Common myeloid progenitor, CD34-positive (primary cell): Measurements from ENCODE around the gene FAM72A.

Experiments used
- CTCF ChIA-PET: fragments of 350-600 bp; sonication (Branson Sonifier 250); formaldehyde crosslinking; loops from one replicate; lab custom pipeline; 2021; ENCODE audit warnings: antibody characterized with exemption; lab: Charles Lee
- POLR2A ChIA-PET: fragments of 350-600 bp; sonication (Branson Sonifier 250); formaldehyde crosslinking; loops from one replicate; lab custom pipeline; 2021; ENCODE audit warnings: antibody characterized with exemption; lab: Charles Lee
- DNase-seq, 3 donors: peaks; one replicate each; pipeline versions ENCODE4 v3.0.0 to v3.0.0-alpha.2; 2013
- H3K27ac ChIP-seq, 2 experiments: 1 replicate in 1 of 2; 2 replicates in 1 of 2; pipeline ENCODE4 v1.7.0; 2013; ENCODE audit warnings: inconsistent platforms in 2 of 2, low read length in 2 of 2, mild to moderate bottlenecking in 2 of 2, low read depth in 1 of 2, moderate library complexity in 1 of 2; ENCODE audit not compliant: severe bottlenecking in 2 of 2, insufficient read depth in 1 of 2, poor library complexity in 1 of 2
- H3K27me3 ChIP-seq, 5 experiments: replicated peaks in 2 of 5; 1 replicate in 3 of 5; 2 replicates in 2 of 5; pipeline versions ENCODE4 v1.6.1 to v1.7.0; 2013; ENCODE audit warnings: low read length in 4 of 5, mild to moderate bottlenecking in 2 of 5, moderate library complexity in 2 of 5, inconsistent platforms in 1 of 5; ENCODE audit not compliant: insufficient read depth in 5 of 5, control insufficient read depth in 4 of 5
- H3K36me3 ChIP-seq, 4 experiments: 1 replicate in 2 of 4; 2 replicates in 2 of 4; pipeline versions ENCODE4 v1.6.1 to v1.7.0; 2013; ENCODE audit warnings: low read length in 3 of 4, control low read depth in 1 of 4, mild to moderate bottlenecking in 1 of 4; ENCODE audit not compliant: control insufficient read depth in 4 of 4, insufficient read depth in 4 of 4
- H3K4me1 ChIP-seq, 4 experiments: 1 replicate in 3 of 4; 2 replicates in 1 of 4; pipeline versions ENCODE4 v1.6.1 to v1.7.1; 2013; ENCODE audit warnings: low read length in 3 of 4, mild to moderate bottlenecking in 3 of 4, control low read depth in 1 of 4, inconsistent platforms in 1 of 4, moderate library complexity in 1 of 4; ENCODE audit not compliant: control insufficient read depth in 4 of 4, insufficient read depth in 4 of 4; ENCODE audit errors: control extremely low read depth in 1 of 4
- H3K4me3 ChIP-seq, 7 experiments: 1 replicate in 4 of 7; 2 replicates in 3 of 7; pipeline versions ENCODE4 v1.5.1 to v1.7.0; 2013; ENCODE audit warnings: mild to moderate bottlenecking in 7 of 7, low read length in 6 of 7, moderate library complexity in 6 of 7, inconsistent platforms in 2 of 7, low read depth in 2 of 7, control low read depth in 1 of 7; ENCODE audit not compliant: insufficient read depth in 4 of 7, control insufficient read depth in 1 of 7; ENCODE audit errors: extremely low read depth in 1 of 7
- H3K9me3 ChIP-seq, 5 experiments: 1 replicate in 4 of 5; 2 replicates in 1 of 5; pipeline versions ENCODE4 v1.6.1 to v1.7.1; 2013; ENCODE audit warnings: low read length in 4 of 5, mild to moderate bottlenecking in 2 of 5, inconsistent platforms in 1 of 5, low read depth in 1 of 5, moderate library complexity in 1 of 5; ENCODE audit not compliant: control insufficient read depth in 4 of 5, insufficient read depth in 2 of 5; ENCODE audit errors: control extremely low read depth in 1 of 5
- WGBS: methylation state at CpG from one replicate; pipeline ENCODE4 v1.1.5; 2013; ENCODE audit not compliant: insufficient coverage; 5-methylcytosine and 5-hydroxymethylcytosine counted together

FAM72A gene

DNA sequence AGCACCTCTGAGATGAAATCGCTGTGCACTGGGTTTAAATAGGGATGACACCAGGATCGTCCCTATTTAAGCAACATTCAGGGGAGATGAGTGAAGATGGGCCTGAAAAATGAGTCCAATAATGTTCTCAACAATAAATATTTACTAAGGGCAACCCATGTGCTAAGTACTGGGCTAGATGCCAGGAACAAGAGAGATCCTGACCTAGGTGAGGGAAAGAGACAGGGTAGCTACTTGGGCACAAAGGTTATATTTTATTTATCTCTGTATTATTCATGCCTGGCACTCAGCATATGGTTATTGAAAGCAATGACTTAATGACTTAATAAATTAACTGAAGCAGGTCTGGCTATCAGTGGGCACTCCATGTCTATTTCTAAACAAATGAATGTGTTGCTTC is 58.0 kb downstream of the FAM72A start:
- DNase-seq, result no peak
- Histone ChIP-seq H3K9me3 (peaks cover 0 to 3% (median 0%) of the 10 kb centered on the region in 5 experiments), H3K36me3 (no peaks in the 10 kb centered on the region), H3K4me3 (no peak overlapping the region), H3K27ac (no peak overlapping the region), H3K4me1 (no peaks in the 10 kb centered on the region), H3K27me3 (peaks cover 0 to 1% (median 0%) of the 10 kb centered on the region in 5 experiments)
- ChIA-PET CTCF (no interaction called here), POLR2A (no interaction called here)
- WGBS, result no CpG with 5 or more reads among the region's 2 CpGs

DNA sequence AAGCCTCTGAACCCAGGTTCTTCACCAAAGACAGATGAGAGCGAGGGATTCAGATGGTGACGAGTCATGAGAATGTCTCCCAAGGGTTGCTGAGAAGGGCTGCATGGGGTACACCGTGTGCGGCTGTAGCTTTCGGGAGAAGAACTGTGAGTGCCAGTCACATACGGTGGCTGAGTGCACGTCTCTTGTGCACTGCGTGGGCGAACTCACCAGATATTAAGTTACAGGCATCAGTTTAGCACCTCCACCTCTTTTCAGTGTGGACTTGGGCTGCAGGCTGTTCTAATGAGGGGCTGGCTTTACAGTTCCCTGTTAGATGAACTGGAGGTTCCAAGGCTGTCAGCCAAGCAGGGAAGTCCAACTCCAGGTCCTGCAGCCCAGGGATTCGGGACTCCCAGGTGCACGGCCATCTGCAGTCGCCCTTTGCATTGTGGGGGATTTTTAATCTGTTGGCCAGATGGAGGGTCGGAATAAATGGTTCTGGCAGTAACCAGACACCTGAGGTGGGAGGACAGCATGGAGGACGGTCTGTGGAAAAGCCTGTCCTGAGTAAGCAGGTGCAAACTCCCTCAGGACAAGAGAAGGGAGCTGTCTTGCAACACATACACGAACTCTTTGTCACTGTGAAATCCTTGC is 59.0 kb downstream of the FAM72A start:
- DNase-seq, result no peak
- Histone ChIP-seq H3K27me3 (no peaks in the 10 kb centered on the region), H3K9me3 (peaks cover 0 to 3% (median 0%) of the 10 kb centered on the region in 5 experiments), H3K4me1 (no peaks in the 10 kb centered on the region), H3K27ac (no peak overlapping the region), H3K4me3 (no peak overlapping the region), H3K36me3 (no peaks in the 10 kb centered on the region)
- ChIA-PET POLR2A (no interaction called here), CTCF (interaction anchor here (1.4 kb wide), 1 partner anchor 10 kb away, joined by 3 read pairs; no protein-coding TSS in a partner anchor)
- WGBS, result 97% methylated on average over 11 of the region's 15 CpGs

DNA sequence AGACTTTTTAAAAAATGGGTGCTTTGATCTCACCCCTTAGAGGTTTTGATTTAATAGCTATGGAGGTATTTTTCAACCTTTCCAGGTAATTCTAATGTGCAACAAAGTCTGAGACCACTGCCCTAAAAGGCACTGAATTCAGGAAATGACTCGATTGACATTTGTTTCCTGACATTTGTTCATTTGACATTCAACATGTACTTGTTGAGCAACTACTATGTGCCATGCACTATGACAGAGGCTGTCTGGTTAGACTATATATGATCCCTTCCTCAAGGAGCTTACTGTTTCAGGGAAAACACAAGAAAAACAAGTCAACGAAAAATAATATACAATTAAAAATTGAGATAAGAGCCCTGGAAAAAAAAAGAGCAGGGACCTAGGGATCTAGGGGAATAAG is 59.9 kb downstream of the FAM72A start:
- no peak for DNase-seq
- Histone ChIP-seq H3K4me3 (no peak overlapping the region), H3K9me3 (no peaks in the 10 kb centered on the region), H3K27ac (no peak overlapping the region), H3K4me1 (no peaks in the 10 kb centered on the region), H3K36me3 (no peaks in the 10 kb centered on the region), H3K27me3 (no peaks in the 10 kb centered on the region)
- ChIA-PET CTCF (interaction anchor here (1.4 kb wide), 1 partner anchor 9 kb away, joined by 3 read pairs; no protein-coding TSS in a partner anchor), POLR2A (no interaction called here)
- WGBS, result 13% methylated on average over 1 of the region's 2 CpGs

DNA sequence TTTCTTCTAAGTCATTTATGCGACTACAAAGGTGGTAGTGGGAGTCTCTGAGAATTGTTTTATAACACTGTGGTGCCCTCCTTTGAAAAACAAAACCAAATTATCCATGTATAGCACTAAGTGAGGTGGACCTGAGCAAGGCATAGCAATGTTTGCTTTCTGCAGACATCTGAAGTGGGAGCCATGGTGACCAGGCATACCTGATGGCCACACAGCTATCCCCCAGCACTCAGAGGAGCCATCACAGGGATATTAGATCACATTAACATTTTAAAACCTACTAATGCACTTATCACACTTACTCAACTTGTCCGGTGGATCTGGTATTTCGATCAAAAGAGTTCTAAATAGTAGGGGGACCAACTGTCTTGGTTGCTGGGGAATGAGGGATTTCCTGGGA is 60.6 kb downstream of the FAM72A start:
- WGBS, result no CpG with 5 or more reads among the region's 3 CpGs

DNA sequence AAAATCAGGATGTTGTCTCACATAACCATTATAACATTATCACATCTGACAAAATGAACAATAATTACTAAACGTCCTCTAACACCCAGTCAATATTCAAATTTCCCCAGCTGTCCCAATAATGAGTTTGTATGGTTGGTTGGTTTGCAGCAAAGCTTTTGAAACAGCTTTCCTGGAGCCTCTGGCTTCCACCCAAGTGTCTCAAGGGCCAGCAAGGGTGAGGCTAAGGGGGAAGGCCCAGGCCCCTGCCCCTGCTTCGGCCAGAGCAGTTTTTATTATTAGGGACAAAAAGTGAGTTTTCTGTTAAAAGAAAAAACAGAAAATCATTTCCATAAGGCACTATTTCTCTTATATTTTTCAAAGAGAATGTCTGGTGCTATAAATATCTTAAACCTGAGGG is 66.4 kb downstream of the FAM72A start:
- H3K4me1 ChIP-seq, result no peaks in the 10 kb centered on the region
- POLR2A ChIA-PET, result no interaction called here
- H3K9me3 ChIP-seq, result no peaks in the 10 kb centered on the region
- no peak for DNase-seq
- H3K36me3 ChIP-seq, result no peaks in the 10 kb centered on the region
- H3K27ac ChIP-seq, result no peak overlapping the region
- no CpG with 5 or more reads among the region's 2 CpGs for WGBS
- H3K4me3 ChIP-seq, result no peak overlapping the region
- peaks cover 0 to 2% (median 0%) of the 10 kb centered on the region in 5 experiments for H3K27me3 ChIP-seq
- CTCF ChIA-PET, result interaction anchor here (0.5 to 1.4 kb wide), 2 partner anchors 158 to 1443 kb away, joined by 3 read pairs; no protein-coding TSS in a partner anchor

More for the DNA sequence above, 60.6 kb downstream of the FAM72A start:
- ChIA-PET POLR2A (interaction anchor here (0.6 kb wide), 1 partner anchor 10 kb away, joined by 3 read pairs; no protein-coding TSS in a partner anchor), CTCF (interaction anchor here (1.4 kb wide), 1 partner anchor 9 kb away, joined by 3 read pairs; no protein-coding TSS in a partner anchor)
- no peak for DNase-seq
- Histone ChIP-seq H3K36me3 (no peaks in the 10 kb centered on the region), H3K4me1 (no peaks in the 10 kb centered on the region), H3K4me3 (no peak overlapping the region), H3K27ac (no peak overlapping the region), H3K9me3 (no peaks in the 10 kb centered on the region), H3K27me3 (no peaks in the 10 kb centered on the region)
